Skeletal muscle tissue (tissue), 4 donors: ENCODE measurements around the gene NBPF14. TPM values are rescaled to one million over a fixed set of nuclear protein-coding genes. Genes with fewer than 3 reads are reported as not detected.
"Not testable (repeated sequence)": the region's sequence is repeated elsewhere in the genome, so short reads cannot be mapped to it uniquely, and the experiment has no call there.

Source experiments
- H3K27ac ChIP-seq: one replicate; pipeline ENCODE4 v1.7.0; 2013; ENCODE audit warnings: mild to moderate bottlenecking, low read depth, low read length, inconsistent platforms
- H3K27me3 ChIP-seq, 3 donors: one replicate each; pipeline ENCODE4 v1.7.0; 2013; ENCODE audit warnings: low read length in 3 of 3; ENCODE audit not compliant: control insufficient read depth in 3 of 3, insufficient read depth in 3 of 3
- H3K36me3 ChIP-seq, 3 donors: one replicate each; pipeline ENCODE4 v1.7.0; 2013; ENCODE audit warnings: low read length in 3 of 3; ENCODE audit not compliant: control insufficient read depth in 3 of 3, insufficient read depth in 3 of 3
- H3K4me1 ChIP-seq, 3 donors: one replicate each; pipeline ENCODE4 v1.7.0; 2013; ENCODE audit warnings: low read length in 3 of 3, mild to moderate bottlenecking in 3 of 3; ENCODE audit not compliant: control insufficient read depth in 3 of 3, insufficient read depth in 3 of 3
- H3K4me3 ChIP-seq, 3 donors: one replicate each; pipeline ENCODE4 v1.7.0; 2013; ENCODE audit warnings: low read length in 3 of 3
- H3K9ac ChIP-seq, 3 donors: one replicate each; pipeline ENCODE4 v1.7.0; 2013; ENCODE audit warnings: low read length in 3 of 3, mild to moderate bottlenecking in 3 of 3, moderate library complexity in 2 of 3, low read depth in 1 of 3
- H3K9me3 ChIP-seq, 3 donors: one replicate each; pipeline ENCODE4 v1.7.0; 2013; ENCODE audit warnings: low read length in 3 of 3; ENCODE audit not compliant: control insufficient read depth in 3 of 3
- total RNA-seq: library from RNA; depleted of rRNA; stranded (reverse); fragments of >200 nt; gene quantifications from one replicate; pipeline ENCODE4 v1.2.3, GENCODE V29; 2014
- donor health status: Osteomylitis.

The NBPF14 gene, protein sequence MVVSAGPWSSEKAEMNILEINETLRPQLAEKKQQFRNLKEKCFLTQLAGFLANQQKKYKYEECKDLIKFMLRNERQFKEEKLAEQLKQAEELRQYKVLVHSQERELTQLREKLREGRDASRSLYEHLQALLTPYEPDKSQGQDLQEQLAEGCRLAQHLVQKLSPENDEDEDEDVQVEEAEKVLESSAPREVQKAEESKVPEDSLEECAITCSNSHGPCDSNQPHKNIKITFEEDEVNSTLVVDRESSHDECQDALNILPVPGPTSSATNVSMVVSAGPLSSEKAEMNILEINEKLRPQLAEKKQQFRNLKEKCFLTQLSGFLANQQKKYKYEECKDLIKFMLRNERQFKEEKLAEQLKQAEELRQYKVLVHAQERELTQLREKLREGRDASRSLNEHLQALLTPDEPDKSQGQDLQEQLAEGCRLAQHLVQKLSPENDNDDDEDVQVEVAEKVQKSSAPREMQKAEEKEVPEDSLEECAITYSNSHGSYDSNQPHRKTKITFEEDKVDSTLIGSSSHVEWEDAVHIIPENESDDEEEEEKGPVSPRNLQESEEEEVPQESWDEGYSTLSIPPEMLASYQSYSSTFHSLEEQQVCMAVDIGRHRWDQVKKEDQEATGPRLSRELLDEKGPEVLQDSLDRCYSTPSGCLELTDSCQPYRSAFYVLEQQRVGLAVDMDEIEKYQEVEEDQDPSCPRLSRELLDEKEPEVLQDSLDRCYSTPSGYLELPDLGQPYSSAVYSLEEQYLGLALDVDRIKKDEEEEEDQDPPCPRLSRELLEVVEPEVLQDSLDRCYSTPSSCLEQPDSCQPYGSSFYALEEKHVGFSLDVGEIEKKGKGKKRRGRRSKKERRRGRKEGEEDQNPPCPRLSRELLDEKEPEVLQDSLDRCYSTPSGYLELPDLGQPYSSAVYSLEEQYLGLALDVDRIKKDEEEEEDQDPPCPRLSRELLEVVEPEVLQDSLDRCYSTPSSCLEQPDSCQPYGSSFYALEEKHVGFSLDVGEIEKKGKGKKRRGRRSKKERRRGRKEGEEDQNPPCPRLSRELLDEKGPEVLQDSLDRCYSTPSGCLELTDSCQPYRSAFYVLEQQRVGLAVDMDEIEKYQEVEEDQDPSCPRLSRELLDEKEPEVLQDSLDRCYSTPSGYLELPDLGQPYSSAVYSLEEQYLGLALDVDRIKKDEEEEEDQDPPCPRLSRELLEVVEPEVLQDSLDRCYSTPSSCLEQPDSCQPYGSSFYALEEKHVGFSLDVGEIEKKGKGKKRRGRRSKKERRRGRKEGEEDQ (N-terminal part only)
- 20.9 TPM for total RNA-seq

GRCh38 chr1:148595911-148596310, at the start of gene NBPF14:
TSS of gene NBPF14 (minus strand) at chr1:148596011. CDS start at chr1:148595717, 294 bp downstream.
- H3K36me3 ChIP-seq, H3K27me3 ChIP-seq, H3K4me3 ChIP-seq, H3K9me3 ChIP-seq, H3K4me1 ChIP-seq, H3K9ac ChIP-seq, H3K27ac ChIP-seq: not testable (repeated sequence)

DNA sequence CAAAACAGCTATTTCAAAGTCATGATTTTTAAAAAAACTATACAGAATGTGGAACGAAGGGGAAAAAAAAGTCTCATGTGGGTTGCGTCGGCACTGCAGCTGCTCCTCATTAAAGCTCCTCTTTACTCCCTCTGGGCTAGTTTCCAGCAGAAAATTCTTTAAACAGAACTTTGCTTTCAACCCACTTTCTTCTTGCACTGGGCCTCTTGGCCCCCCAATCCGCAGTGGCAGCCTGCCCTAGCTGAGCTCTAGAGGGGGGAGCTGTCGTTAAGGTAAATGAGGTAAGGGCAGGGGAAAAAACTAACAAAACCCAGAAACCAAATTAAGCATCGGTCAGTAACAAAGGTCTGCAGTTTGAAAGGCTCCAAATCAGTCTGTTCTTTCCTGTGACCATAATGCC, 29.6 kb upstream of the NBPF14 start:
- H3K27ac ChIP-seq, H3K9ac ChIP-seq, H3K9me3 ChIP-seq, H3K27me3 ChIP-seq, H3K4me3 ChIP-seq, H3K36me3 ChIP-seq, H3K4me1 ChIP-seq: not testable (repeated sequence)

GRCh38 chr1:148618216-148618615, 22.4 kb upstream of the NBPF14 start:
- not testable (repeated sequence) for H3K4me1 ChIP-seq, H3K9me3 ChIP-seq, H3K27ac ChIP-seq, H3K27me3 ChIP-seq, H3K9ac ChIP-seq, H3K4me3 ChIP-seq, H3K36me3 ChIP-seq

DNA sequence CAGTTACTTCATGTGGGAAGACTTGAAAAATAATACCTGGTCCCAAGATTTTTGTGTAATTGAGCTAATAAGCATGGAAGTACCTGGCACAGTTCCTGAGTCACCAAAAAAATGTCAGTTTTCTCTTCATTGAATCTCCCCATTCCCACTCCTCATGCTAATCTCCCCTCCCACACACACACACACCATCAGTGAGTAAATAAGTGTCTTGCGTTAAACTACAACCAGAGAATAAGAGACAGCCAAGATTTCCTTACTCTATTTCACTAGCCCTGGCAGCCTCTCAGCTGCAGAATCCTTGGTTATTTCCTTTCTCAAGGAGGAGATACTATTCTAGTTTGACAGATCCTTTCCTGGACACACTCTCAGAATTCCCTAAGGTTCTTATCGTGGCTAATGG, 9.5 kb upstream of the NBPF14 start:
- not testable (repeated sequence) for H3K9me3 ChIP-seq, H3K27ac ChIP-seq

GRCh38 chr1:148595360-148595759, 451 bp downstream of the NBPF14 start:
- H3K9ac ChIP-seq, H3K27ac ChIP-seq, H3K36me3 ChIP-seq, H3K4me1 ChIP-seq, H3K4me3 ChIP-seq, H3K27me3 ChIP-seq, H3K9me3 ChIP-seq: not testable (repeated sequence)

More for the DNA sequence above, 9.5 kb upstream of the NBPF14 start:
- H3K36me3 ChIP-seq, H3K4me3 ChIP-seq, H3K4me1 ChIP-seq, H3K27me3 ChIP-seq, H3K9ac ChIP-seq: not testable (repeated sequence)

- H3K27me3 ChIP-seq, H3K27ac ChIP-seq, H3K4me1 ChIP-seq, H3K9me3 ChIP-seq, H3K4me3 ChIP-seq, H3K9ac ChIP-seq, H3K36me3 ChIP-seq: not testable (repeated sequence)
Observed at GRCh38 chr1:148591098-148591497, 4.7 kb downstream of the NBPF14 start.

GRCh38 chr1:148532158-148532557, 63.7 kb downstream of the NBPF14 start:
- not testable (repeated sequence) for H3K9me3 ChIP-seq, H3K36me3 ChIP-seq, H3K9ac ChIP-seq, H3K27ac ChIP-seq, H3K27me3 ChIP-seq, H3K4me1 ChIP-seq, H3K4me3 ChIP-seq

DNA sequence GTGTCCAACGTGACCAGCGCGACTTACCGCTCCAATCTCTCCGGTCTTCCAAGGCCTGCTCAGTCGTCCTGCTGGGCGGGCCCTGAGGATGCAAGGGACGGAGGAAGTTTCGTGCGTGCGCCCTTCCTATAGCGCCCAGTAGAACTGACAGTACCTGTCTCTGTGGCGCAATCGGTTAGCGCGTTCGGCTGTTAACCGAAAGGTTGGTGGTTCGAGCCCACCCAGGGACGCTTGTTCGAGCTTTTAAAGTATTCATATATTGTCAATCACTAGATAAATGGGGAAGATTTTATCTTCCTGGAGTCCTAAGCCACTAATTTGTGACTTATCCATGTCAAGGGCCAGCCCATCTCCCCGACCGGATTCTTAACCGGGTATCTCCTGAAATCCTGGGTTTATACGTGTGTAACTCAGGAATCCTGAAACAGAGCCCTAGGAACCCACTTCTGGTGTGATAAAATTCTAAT, 66.7 kb downstream of the NBPF14 start:
- not testable (repeated sequence) for H3K4me3 ChIP-seq, H3K4me1 ChIP-seq, H3K27me3 ChIP-seq, H3K9me3 ChIP-seq, H3K9ac ChIP-seq, H3K27ac ChIP-seq, H3K36me3 ChIP-seq

DNA sequence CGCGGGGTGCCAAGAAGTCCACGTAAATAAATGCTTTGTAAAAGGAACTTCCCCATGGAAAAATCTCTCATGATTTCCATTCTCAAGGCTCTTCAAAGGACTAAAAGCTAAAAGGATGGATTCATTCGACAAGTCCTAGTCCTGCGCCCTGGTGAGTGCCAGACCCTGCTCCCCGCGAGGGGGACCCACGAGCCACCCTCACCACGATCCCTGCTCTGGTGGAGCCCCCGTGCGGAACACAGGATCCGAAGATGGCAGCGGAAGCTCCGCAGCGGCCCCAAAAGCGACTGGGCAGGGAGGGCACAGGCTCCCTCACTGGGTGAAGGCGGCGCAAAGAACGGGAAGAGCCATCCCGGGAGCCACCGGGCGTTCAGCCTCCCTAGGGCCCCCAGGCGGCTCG, 67.2 kb downstream of the NBPF14 start:
- H3K27me3 ChIP-seq, H3K27ac ChIP-seq, H3K36me3 ChIP-seq, H3K9me3 ChIP-seq, H3K9ac ChIP-seq, H3K4me3 ChIP-seq, H3K4me1 ChIP-seq: not testable (repeated sequence)

GRCh38 chr1:148526587-148526986, 69.2 kb downstream of the NBPF14 start:
- H3K27ac ChIP-seq, H3K36me3 ChIP-seq, H3K9me3 ChIP-seq, H3K4me3 ChIP-seq, H3K9ac ChIP-seq, H3K4me1 ChIP-seq, H3K27me3 ChIP-seq: not testable (repeated sequence)
